Right renal cortex interstitium (tissue), 3 donors: Measurements from ENCODE around the gene HDAC1. TPM values are rescaled to one million over a fixed set of nuclear protein-coding genes. Genes with fewer than 3 reads are reported as not detected.
A peak's percentile ranks its signal among the peaks of the same experiment; 100 is the strongest.
"Not testable (repeated sequence)": the region's sequence is repeated elsewhere in the genome, so short reads cannot be mapped to it uniquely, and the experiment has no call there.

Experiments
- DNase-seq, 3 donors: peaks; one replicate each; pipeline ENCODE4 v3.0.0-alpha.2; 2013; ENCODE audit warnings: low read depth in 3 of 3, low spot score in 2 of 3
- polyA plus RNA-seq, 3 donors: library from polyadenylated mRNA; unstranded; fragments of 120-200 nt; gene quantifications; one replicate each; pipeline ENCODE4 v1.2.1, GENCODE V29; 2013; ENCODE audit not compliant: insufficient read length in 3 of 3

Gene HDAC1
- polyA plus RNA-seq = 100 to 1,000 TPM; 173 to 203 (median 193) TPM

- DNase-seq = peak; percentile 83 to 87 (median 85)
Observed at GRCh38 chr1:32291708-32292538, at the start of gene HDAC1. Gene HDAC1 (plus strand): TSS chr1:32292083. CDS start chr1:32292170, 87 bp downstream.

GRCh38 chr1:32242341-32242851 is 49.5 kb upstream of the HDAC1 start:
- DNase-seq = no peak

- no peak for DNase-seq
Observed at GRCh38 chr1:32246888-32247273, 45.0 kb upstream of the HDAC1 start, which contains the start of gene FAM167B. Gene FAM167B (plus strand): TSS chr1:32247222. CDS start chr1:32247422, 200 bp downstream.

GRCh38 chr1:32247452-32247851 is 44.4 kb upstream of the HDAC1 start:
- no peak for DNase-seq

GRCh38 chr1:32247983-32248889 is 43.6 kb upstream of the HDAC1 start:
- no peak for DNase-seq

GRCh38 chr1:32249831-32250525 is 41.9 kb upstream of the HDAC1 start:
- no peak for DNase-seq

GRCh38 chr1:32250893-32251716 is 40.8 kb upstream of the HDAC1 start, which contains the start of gene LCK:
Gene LCK (plus strand): TSS chr1:32251265. CDS start chr1:32274330, 23,065 bp downstream.
- DNase-seq = no peak

GRCh38 chr1:32255072-32256071 is 36.5 kb upstream of the HDAC1 start:
- no peak for DNase-seq

- no peak for DNase-seq
Observed at GRCh38 chr1:32256473-32257226, 35.2 kb upstream of the HDAC1 start.

- DNase-seq = no peak
Observed at GRCh38 chr1:32257227-32257508, 34.7 kb upstream of the HDAC1 start.

GRCh38 chr1:32263236-32263593 is 28.7 kb upstream of the HDAC1 start:
- not testable (repeated sequence) for DNase-seq

GRCh38 chr1:32263744-32264143 is 28.1 kb upstream of the HDAC1 start:
- DNase-seq = no peak

GRCh38 chr1:32265846-32266245 is 26.0 kb upstream of the HDAC1 start:
- DNase-seq = no peak

- DNase-seq = no peak
Observed at GRCh38 chr1:32266921-32267591, 24.8 kb upstream of the HDAC1 start.

- DNase-seq = no peak
Observed at GRCh38 chr1:32269744-32270143, 22.1 kb upstream of the HDAC1 start.

- no peak for DNase-seq
Observed at GRCh38 chr1:32272557-32273390, 19.1 kb upstream of the HDAC1 start.
